Subcutaneous adipose tissue (tissue), 4 donors: ENCODE results near the gene PSAPL1. TPM values are rescaled to one million over a fixed set of nuclear protein-coding genes. Genes with fewer than 3 reads are reported as not detected.

Experiments used
- CTCF ChIP-seq: fragments of 450-650 bp; IDR thresholded peaks from one replicate; pipeline ENCODE4 v1.5.1; 2016; ENCODE audit warnings: low read depth, mild to moderate bottlenecking, control low read depth, antibody characterized with exemption, moderate library complexity
- total RNA-seq, 4 donors: library from RNA; depleted of rRNA; stranded (reverse); fragments of >200 nt; gene quantifications; one replicate each; pipeline ENCODE4 v1.1.0, GENCODE V29; 2016

PSAPL1 gene
- total RNA-seq, 4 donors from 2014 or later = not detected

- TF ChIP-seq CTCF = no peak
Observed at GRCh38 chr4:7474320-7474719, 39.6 kb upstream of the PSAPL1 start.

GRCh38 chr4:7473081-7473480 lies 38.4 kb upstream of the PSAPL1 start:
- no peak for TF ChIP-seq CTCF

DNA sequence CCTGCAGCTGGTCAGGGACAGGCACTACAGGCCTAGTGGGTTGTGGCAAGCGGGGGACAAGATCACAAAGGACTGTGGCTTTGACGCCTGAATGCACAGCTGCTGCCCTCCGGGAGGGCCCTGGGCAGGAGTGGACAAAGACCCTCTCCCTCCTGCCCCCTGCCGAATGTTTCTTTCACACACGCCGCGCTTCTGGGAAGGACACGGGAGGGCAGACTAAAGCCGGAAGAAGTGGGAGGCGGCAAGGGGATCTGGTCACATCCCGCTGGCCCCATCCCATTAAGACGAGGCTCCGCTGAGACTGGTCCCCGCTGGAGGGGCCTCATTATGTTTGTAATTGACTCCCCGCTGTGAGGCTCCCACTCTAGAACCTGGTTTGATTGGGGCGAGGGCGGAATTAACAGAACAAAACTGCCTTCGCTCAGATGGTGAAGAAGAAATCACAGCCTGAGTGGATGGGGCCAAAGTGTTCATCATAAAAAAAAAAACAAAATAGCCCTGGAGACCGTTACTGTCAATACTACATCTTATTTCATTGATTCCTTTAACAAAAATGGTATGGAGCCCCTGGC lies 37.8 kb upstream of the PSAPL1 start:
- no peak for TF ChIP-seq CTCF

GRCh38 chr4:7470522-7471128 lies 35.9 kb upstream of the PSAPL1 start:
- no peak for TF ChIP-seq CTCF

GRCh38 chr4:7470111-7470510 lies 35.4 kb upstream of the PSAPL1 start:
- no peak for TF ChIP-seq CTCF

DNA sequence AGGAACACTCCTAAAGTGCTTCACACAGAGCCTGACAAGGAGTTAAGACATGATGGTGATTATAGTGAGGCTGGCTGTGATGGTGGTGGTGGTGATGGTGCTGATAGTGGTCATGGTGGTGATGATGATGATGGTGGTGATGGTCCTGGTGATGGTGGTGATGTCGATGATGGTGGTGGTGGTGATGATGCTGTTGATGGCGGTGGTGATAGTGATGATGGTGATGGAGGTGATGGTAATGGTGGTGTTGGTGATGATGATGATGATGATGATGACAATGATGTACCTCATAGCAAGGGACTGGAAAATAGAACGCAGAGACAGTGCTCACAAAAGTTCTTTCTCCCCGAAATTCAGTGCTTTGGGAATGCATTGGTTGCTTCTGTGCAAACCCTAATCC lies 34.3 kb upstream of the PSAPL1 start:
- TF ChIP-seq CTCF = no peak

GRCh38 chr4:7467471-7467870 lies 32.7 kb upstream of the PSAPL1 start:
- no peak for TF ChIP-seq CTCF
